ENCODE measurements around the gene PPP2R2C. TPM values are rescaled to one million over a fixed set of nuclear protein-coding genes. Genes with fewer than 3 reads are reported as not detected.

Gene PPP2R2C
- total and polyA plus RNA-seq, 10 of the 15 experiments (the other 5 are each of a cell fraction or from before 2014, with no cell fraction given): 0.13 to 0.15 TPM; not detected in 8

GRCh38 chr4:6378493-6379445 is 93.6 kb downstream of the PPP2R2C start:
- ChIA-PET SMC1A (ENCODE audit: uncharacterized antibody, unreplicated experiment) (no interaction called here), CTCF (no interaction called here), RAD21 (ENCODE audit: unreplicated experiment) (no interaction called here), POLR2A (no interaction called here)
- BruUV-seq (replicated peaks): no TSS peak
- no peaks in the 10 kb centered on the region for H3K4me1 ChIP-seq (ENCODE audit: control insufficient read depth, insufficient read depth, low read length)
- 48% methylated on average over 41 of the region's 41 CpGs for WGBS (ENCODE audit: insufficient coverage, insufficient replicate concordance, low lambda C conversion rate, missing lambda C conversion rate)
- in situ Hi-C loops (cut with MboI): no loop called here
- DNase-seq (ENCODE audit: low read depth, low spot score) (no peak), ATAC-seq (no peak), FAIRE-seq (no peak)
- no peaks in the 10 kb centered on the region for H3K36me3 ChIP-seq (ENCODE audit: control insufficient read depth in 2 of 2, insufficient read depth in 2 of 2, low read length in 1 of 2)
- H3K9me3 ChIP-seq (replicated peaks; ENCODE audit: control insufficient read depth, insufficient read depth, low read length): no peaks in the 10 kb centered on the region
- H3K9ac ChIP-seq (ENCODE audit: control insufficient read depth, insufficient read depth, low read length): no peak overlapping the region
- intact Hi-C loops (cut with micrococcal nuclease; ENCODE audit: unreplicated experiment): no loop called here
- TF ChIP-seq RB1 (IDR thresholded peaks at IDR 0.05; ENCODE audit: borderline replicate concordance) (no peak), CBX5 (IDR thresholded peaks at IDR 0.05; ENCODE audit: low read depth) (no peak), HCFC1 (IDR thresholded peaks at IDR 0.05; ENCODE audit: low read length) (no peak), MEF2A (IDR thresholded peaks at IDR 0.05; ENCODE audit: insufficient read depth, low read depth, low read length) (no peak), ZBED1 (IDR thresholded peaks at IDR 0.05; ENCODE audit: borderline replicate concordance) (no peak), TARDBP (IDR thresholded peaks at IDR 0.05; ENCODE audit: borderline replicate concordance) (no peak), GATAD2B (conservative IDR thresholded peaks at IDR 0.05; ENCODE audit: low read depth) (no peak), ASH2L (IDR thresholded peaks at IDR 0.05; ENCODE audit: borderline replicate concordance, low read depth) (no peak), TAF1 (IDR thresholded peaks at IDR 0.05; ENCODE audit: borderline replicate concordance, low read depth, low read length) (no peak), SUZ12 (IDR thresholded peaks at IDR 0.05; ENCODE audit: unreplicated experiment) (no peak), REST (IDR thresholded peaks at IDR 0.05; ENCODE audit: low read depth, low read length) (no peak), CEBPB (IDR thresholded peaks at IDR 0.05; ENCODE audit: borderline replicate concordance in 1 of 2, low read depth in 2 of 2, low read length in 2 of 2) (no peak), BACH1 (IDR thresholded peaks at IDR 0.05; ENCODE audit: borderline replicate concordance) (no peak), MXI1 (IDR thresholded peaks at IDR 0.05; ENCODE audit: low read depth, low read length) (no peak), ZNF217 (IDR thresholded peaks at IDR 0.05) (no peak)
- 0 out of 2 replicates have a peak, but pooled peaks cover 3% of the 10 kb centered on the region for H4K20me1 ChIP-seq (ENCODE audit: control insufficient read depth, insufficient read depth)
- no peak overlapping the region for H2AFZ ChIP-seq (ENCODE audit: control insufficient read depth, low read depth, low read length)
- H3K4me2 ChIP-seq (ENCODE audit: control insufficient read depth, insufficient read depth): no peak overlapping the region
- no peak overlapping the region for H3K27ac ChIP-seq (ENCODE audit: control insufficient read depth, insufficient read depth)
- no peaks in the 10 kb centered on the region for H3K79me2 ChIP-seq (ENCODE audit: control insufficient read depth, insufficient read depth, low read length)
- H3K27me3 ChIP-seq (replicated peaks in 1 of 2; ENCODE audit: control insufficient read depth in 2 of 2, insufficient read depth in 2 of 2, low read length in 1 of 2): peaks cover 0 to 1% of the 10 kb centered on the region in 2 experiments; a peak in 3 of 4 replicates
- H3K4me3 ChIP-seq: no peak overlapping the region

All from GM12878 (cell line).